ENCODE data around the gene NATD1. TPM values are rescaled to one million over a fixed set of nuclear protein-coding genes. Genes with fewer than 3 reads are reported as not detected.

Gene NATD1
- total and polyA plus RNA-seq, 9 of the 15 experiments (the other 6 are each of a cell fraction or from before 2014, with no cell fraction given) = 0.24 to 5.4 (median 1.6) TPM

DNA sequence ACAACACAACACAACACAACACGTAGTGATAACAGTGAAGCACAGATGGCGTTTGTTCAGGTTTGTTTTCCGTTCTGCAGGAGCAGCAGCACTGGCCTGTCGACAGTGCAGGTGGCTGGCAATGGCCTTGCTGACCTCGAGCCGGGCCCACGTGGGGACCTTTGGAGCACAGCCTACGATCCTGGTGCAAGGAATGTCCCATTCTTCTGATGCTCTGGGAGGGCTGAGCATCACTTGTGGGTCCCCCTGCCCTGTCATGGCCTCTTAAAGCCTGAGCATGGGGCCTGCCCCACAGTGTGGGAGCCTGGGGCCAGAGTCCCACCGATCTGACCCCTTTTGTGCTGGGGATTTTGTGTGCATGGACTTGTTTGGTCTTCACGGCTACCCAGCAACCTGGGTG is 38.1 kb upstream of the NATD1 start:
- no peak overlapping the region for H3K4me3 ChIP-seq
- H3K9me1 ChIP-seq (ENCODE audit: control insufficient read depth, insufficient read depth, low read length) = no peaks in the 10 kb centered on the region
- peaks cover 24% of the 10 kb centered on the region for H3K79me2 ChIP-seq (ENCODE audit: control insufficient read depth, insufficient read depth, low read length)
- BruUV-seq (replicated peaks) = no TSS peak
- intact Hi-C loops (cut with micrococcal nuclease) = no loop called here
- no peak overlapping the region for H3K9ac ChIP-seq (ENCODE audit: insufficient read depth in 1 of 2, low read depth in 2 of 2, low read length in 2 of 2)
- no peaks in the 10 kb centered on the region for H3K27me3 ChIP-seq (ENCODE audit: control insufficient read depth in 2 of 2, insufficient read depth in 2 of 2, low read length in 2 of 2)
- peaks cover 8 to 71% of the 10 kb centered on the region in 2 experiments; a peak in 4 of 5 replicates for H3K4me1 ChIP-seq (replicated peaks in 1 of 2; ENCODE audit: control insufficient read depth in 2 of 2, insufficient read depth in 2 of 2, low read length in 2 of 2)
- in situ Hi-C loops (cut with MboI) = loop anchor here (10.0 to 25.0 kb wide), 2 partner anchors 771 to 1093 kb away; no protein-coding TSS in a partner anchor
- H3K9me3 ChIP-seq (replicated peaks; ENCODE audit: control insufficient read depth, insufficient read depth, low read depth, low read length) = no peaks in the 10 kb centered on the region
- no peak overlapping the region for H3K4me2 ChIP-seq (ENCODE audit: insufficient read depth, low read length)
- H4K20me1 ChIP-seq (replicated peaks; ENCODE audit: control insufficient read depth, insufficient read depth, low read length) = peaks cover 12% of the 10 kb centered on the region; the same call in 1 of the 2 replicates
- no peak overlapping the region for H2AFZ ChIP-seq (ENCODE audit: low read depth, low read length)
- ChIA-PET CTCF (ENCODE audit: low intra/inter-chr PET ratio) (no interaction called here), POLR2A (no interaction called here)
- no peak for DNase-seq (ENCODE audit: extremely low read depth in 1 of 4, low spot score in 3 of 4)
- WGBS (ENCODE audit: insufficient coverage, low coverage, missing lambda C conversion rate) = 47% methylated on average over 10 of the region's 10 CpGs
- ATAC-seq = no peak
- no peak overlapping the region for H3K27ac ChIP-seq (ENCODE audit: extremely low read depth, low read depth, low read length)
- FAIRE-seq = no peak
- H3K36me3 ChIP-seq (ENCODE audit: control insufficient read depth, insufficient read depth, low read length) = no peaks in the 10 kb centered on the region
- TF ChIP-seq, protein P1, sequence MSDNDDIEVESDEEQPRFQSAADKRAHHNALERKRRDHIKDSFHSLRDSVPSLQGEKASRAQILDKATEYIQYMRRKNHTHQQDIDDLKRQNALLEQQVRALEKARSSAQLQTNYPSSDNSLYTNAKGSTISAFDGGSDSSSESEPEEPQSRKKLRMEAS (CRISPR knock-in tag; IDR thresholded peaks at IDR 0.05) = no peak
- TF ChIP-seq ZNF133 (CRISPR knock-in tag; IDR thresholded peaks at IDR 0.05) (no peak), RAD51 (IDR thresholded peaks at IDR 0.05; ENCODE audit: borderline replicate concordance, low read depth) (no peak), CBFA2T2 (conservative IDR thresholded peaks at IDR 0.05) (no peak), U2AF1 (optimal IDR thresholded peaks at IDR 0.05; ENCODE audit: low read depth, low read length) (no peak), ZNF232 (CRISPR knock-in tag; IDR thresholded peaks at IDR 0.05) (no peak)
- TF ChIP-seq, protein P2, sequence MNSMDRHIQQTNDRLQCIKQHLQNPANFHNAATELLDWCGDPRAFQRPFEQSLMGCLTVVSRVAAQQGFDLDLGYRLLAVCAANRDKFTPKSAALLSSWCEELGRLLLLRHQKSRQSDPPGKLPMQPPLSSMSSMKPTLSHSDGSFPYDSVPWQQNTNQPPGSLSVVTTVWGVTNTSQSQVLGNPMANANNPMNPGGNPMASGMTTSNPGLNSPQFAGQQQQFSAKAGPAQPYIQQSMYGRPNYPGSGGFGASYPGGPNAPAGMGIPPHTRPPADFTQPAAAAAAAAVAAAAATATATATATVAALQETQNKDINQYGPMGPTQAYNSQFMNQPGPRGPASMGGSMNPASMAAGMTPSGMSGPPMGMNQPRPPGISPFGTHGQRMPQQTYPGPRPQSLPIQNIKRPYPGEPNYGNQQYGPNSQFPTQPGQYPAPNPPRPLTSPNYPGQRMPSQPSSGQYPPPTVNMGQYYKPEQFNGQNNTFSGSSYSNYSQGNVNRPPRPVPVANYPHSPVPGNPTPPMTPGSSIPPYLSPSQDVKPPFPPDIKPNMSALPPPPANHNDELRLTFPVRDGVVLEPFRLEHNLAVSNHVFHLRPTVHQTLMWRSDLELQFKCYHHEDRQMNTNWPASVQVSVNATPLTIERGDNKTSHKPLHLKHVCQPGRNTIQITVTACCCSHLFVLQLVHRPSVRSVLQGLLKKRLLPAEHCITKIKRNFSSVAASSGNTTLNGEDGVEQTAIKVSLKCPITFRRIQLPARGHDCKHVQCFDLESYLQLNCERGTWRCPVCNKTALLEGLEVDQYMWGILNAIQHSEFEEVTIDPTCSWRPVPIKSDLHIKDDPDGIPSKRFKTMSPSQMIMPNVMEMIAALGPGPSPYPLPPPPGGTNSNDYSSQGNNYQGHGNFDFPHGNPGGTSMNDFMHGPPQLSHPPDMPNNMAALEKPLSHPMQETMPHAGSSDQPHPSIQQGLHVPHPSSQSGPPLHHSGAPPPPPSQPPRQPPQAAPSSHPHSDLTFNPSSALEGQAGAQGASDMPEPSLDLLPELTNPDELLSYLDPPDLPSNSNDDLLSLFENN (IDR thresholded peaks at IDR 0.05; ENCODE audit: low read depth in 2 of 2, low read length in 2 of 2) = no peak
- TF ChIP-seq, protein P3, sequence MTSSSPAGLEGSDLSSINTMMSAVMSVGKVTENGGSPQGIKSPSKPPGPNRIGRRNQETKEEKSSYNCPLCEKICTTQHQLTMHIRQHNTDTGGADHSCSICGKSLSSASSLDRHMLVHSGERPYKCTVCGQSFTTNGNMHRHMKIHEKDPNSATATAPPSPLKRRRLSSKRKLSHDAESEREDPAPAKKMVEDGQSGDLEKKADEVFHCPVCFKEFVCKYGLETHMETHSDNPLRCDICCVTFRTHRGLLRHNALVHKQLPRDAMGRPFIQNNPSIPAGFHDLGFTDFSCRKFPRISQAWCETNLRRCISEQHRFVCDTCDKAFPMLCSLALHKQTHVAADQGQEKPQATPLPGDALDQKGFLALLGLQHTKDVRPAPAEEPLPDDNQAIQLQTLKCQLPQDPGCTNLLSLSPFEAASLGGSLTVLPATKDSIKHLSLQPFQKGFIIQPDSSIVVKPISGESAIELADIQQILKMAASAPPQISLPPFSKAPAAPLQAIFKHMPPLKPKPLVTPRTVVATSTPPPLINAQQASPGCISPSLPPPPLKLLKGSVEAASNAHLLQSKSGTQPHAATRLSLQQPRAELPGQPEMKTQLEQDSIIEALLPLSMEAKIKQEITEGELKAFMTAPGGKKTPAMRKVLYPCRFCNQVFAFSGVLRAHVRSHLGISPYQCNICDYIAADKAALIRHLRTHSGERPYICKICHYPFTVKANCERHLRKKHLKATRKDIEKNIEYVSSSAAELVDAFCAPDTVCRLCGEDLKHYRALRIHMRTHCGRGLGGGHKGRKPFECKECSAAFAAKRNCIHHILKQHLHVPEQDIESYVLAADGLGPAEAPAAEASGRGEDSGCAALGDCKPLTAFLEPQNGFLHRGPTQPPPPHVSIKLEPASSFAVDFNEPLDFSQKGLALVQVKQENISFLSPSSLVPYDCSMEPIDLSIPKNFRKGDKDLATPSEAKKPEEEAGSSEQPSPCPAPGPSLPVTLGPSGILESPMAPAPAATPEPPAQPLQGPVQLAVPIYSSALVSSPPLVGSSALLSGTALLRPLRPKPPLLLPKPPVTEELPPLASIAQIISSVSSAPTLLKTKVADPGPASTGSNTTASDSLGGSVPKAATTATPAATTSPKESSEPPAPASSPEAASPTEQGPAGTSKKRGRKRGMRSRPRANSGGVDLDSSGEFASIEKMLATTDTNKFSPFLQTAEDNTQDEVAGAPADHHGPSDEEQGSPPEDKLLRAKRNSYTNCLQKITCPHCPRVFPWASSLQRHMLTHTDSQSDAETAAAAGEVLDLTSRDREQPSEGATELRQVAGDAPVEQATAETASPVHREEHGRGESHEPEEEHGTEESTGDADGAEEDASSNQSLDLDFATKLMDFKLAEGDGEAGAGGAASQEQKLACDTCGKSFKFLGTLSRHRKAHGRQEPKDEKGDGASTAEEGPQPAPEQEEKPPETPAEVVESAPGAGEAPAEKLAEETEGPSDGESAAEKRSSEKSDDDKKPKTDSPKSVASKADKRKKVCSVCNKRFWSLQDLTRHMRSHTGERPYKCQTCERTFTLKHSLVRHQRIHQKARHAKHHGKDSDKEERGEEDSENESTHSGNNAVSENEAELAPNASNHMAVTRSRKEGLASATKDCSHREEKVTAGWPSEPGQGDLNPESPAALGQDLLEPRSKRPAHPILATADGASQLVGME (CRISPR knock-in tag; IDR thresholded peaks at IDR 0.05) = no peak
- TF ChIP-seq, protein P4, sequence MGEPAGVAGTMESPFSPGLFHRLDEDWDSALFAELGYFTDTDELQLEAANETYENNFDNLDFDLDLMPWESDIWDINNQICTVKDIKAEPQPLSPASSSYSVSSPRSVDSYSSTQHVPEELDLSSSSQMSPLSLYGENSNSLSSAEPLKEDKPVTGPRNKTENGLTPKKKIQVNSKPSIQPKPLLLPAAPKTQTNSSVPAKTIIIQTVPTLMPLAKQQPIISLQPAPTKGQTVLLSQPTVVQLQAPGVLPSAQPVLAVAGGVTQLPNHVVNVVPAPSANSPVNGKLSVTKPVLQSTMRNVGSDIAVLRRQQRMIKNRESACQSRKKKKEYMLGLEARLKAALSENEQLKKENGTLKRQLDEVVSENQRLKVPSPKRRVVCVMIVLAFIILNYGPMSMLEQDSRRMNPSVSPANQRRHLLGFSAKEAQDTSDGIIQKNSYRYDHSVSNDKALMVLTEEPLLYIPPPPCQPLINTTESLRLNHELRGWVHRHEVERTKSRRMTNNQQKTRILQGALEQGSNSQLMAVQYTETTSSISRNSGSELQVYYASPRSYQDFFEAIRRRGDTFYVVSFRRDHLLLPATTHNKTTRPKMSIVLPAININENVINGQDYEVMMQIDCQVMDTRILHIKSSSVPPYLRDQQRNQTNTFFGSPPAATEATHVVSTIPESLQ (CRISPR knock-in tag; IDR thresholded peaks at IDR 0.05) = no peak

All from K562 (cell line).